Transverse colon (tissue), 4 donors: ENCODE data around the gene MTF2.

Experiments used
- CTCF ChIP-seq, 5 experiments: fragments of 200-600 bp in 3 of 5; fragments of 450-650 bp in 2 of 5; sonication (generic) in 3 of 5; IDR thresholded peaks; 1 replicate in 2 of 5; 2 replicates in 3 of 5; pipeline ENCODE4 v1.5.1; 2016 to 2017; ENCODE audit warnings: antibody characterized with exemption in 5 of 5, inconsistent platforms in 3 of 5, mild to moderate bottlenecking in 2 of 5, moderate library complexity in 1 of 5
- POLR2A ChIP-seq: fragments of 450-650 bp; IDR thresholded peaks from one replicate; pipeline ENCODE4 v1.6.1; 2016; ENCODE audit warnings: antibody characterized with exemption, mild to moderate bottlenecking, moderate library complexity
- POLR2AphosphoS5 ChIP-seq, 3 donors: sonication (generic); formaldehyde crosslinking; IDR thresholded peaks; one replicate each; pipeline ENCODE4 v1.6.1; 2016; ENCODE audit warnings: antibody characterized with exemption in 3 of 3

GRCh38 chr1:93033785-93034184, 45.3 kb upstream of the MTF2 start:
- TF ChIP-seq CTCF (IDR thresholded peaks at IDR 0.05) (no peak), POLR2A (no peak), POLR2AphosphoS5 (IDR thresholded peaks at IDR 0.05) (no peak)
